UCSD-AML1 (cell line): ENCODE data around the gene CFAP58.

ENCODE experiments used
- DNase-seq: peaks from one replicate; lab custom pipeline; 2025; ENCODE audit not compliant: unreplicated experiment; lab: John Stamatoyannopoulos, UW

CFAP58 gene

GRCh38 chr10:104479906-104480593, 126.4 kb downstream of the CFAP58 start:
- DNase-seq: no peak

- no peak for DNase-seq
Measured at GRCh38 chr10:104480797-104481196, 127.2 kb downstream of the CFAP58 start.

GRCh38 chr10:104483582-104483981, 129.9 kb downstream of the CFAP58 start:
- peak; percentile 36 for DNase-seq

DNA sequence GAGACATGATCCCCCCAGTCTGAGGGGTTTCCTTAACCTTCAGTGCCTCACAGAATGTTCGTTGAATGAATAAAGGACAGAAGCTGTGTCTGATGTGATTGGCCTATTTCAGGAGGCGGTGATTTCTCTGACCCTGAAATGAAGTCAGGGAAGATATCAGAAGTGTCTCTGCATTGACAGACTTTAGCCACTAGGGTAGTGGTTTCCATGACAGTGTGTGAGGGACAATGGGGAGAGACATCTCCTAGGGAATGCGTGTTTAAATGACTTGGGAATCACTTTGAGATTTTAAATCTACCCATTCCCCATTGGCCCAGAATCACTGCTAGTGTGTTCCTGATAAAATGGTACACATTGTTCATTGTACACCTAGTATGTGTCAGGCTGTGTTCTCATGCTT, 132.0 kb downstream of the CFAP58 start:
- no peak for DNase-seq

GRCh38 chr10:104486803-104487202, 133.2 kb downstream of the CFAP58 start:
- DNase-seq: no peak

GRCh38 chr10:104487794-104488438, 134.3 kb downstream of the CFAP58 start:
- DNase-seq: no peak

- no peak for DNase-seq
Measured at GRCh38 chr10:104488439-104488832, 134.8 kb downstream of the CFAP58 start.

GRCh38 chr10:104492329-104492940, 138.8 kb downstream of the CFAP58 start:
- no peak for DNase-seq

GRCh38 chr10:104498347-104499081, 144.9 kb downstream of the CFAP58 start:
- DNase-seq: no peak

DNA sequence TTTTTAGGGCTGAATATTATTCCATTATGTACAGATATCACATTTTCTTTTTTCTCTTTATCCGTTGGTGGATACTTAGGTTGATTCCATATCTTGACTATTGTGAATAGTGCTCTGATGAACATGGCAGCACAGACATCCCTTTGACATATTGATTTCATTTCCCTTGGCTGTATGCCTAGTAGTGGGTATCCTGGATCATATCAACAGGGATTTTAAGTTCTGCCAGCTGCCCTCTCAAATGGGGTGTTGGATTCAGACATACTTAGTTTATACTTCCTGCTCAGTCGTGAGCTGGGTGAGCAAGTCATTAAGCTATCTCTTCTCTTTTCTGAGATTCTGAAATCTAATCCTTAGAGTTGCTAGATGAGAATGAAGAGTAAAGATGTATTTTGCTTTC, 147.8 kb downstream of the CFAP58 start:
- DNase-seq: no peak

GRCh38 chr10:104501864-104502579, 148.4 kb downstream of the CFAP58 start:
- no peak for DNase-seq

GRCh38 chr10:104502907-104503306, 149.3 kb downstream of the CFAP58 start:
- no peak for DNase-seq
